GM21423 (cell line): ENCODE data around the gene NTHL1.

ENCODE experiments used
- ATAC-seq: cut with Tn5 transposase; IDR thresholded peaks from one replicate; pipeline ENCODE4 v1.9.1; 2021; ENCODE audit warnings: mild to moderate bottlenecking, moderate library complexity; ENCODE audit not compliant: unreplicated experiment

The NTHL1 gene

GRCh38 chr16:2031081-2031577 lies 16.5 kb downstream of the NTHL1 start:
- no peak for ATAC-seq

- ATAC-seq = no peak
Measured at GRCh38 chr16:2030036-2030435, 17.6 kb downstream of the NTHL1 start.

- no peak for ATAC-seq
Measured at GRCh38 chr16:2029350-2029749, 18.3 kb downstream of the NTHL1 start.

GRCh38 chr16:2028620-2029220 lies 18.9 kb downstream of the NTHL1 start:
- no peak for ATAC-seq

GRCh38 chr16:2028146-2028545 lies 19.5 kb downstream of the NTHL1 start:
- no peak for ATAC-seq

- no peak for ATAC-seq
Measured at GRCh38 chr16:2027024-2028010, 20.3 kb downstream of the NTHL1 start.

DNA sequence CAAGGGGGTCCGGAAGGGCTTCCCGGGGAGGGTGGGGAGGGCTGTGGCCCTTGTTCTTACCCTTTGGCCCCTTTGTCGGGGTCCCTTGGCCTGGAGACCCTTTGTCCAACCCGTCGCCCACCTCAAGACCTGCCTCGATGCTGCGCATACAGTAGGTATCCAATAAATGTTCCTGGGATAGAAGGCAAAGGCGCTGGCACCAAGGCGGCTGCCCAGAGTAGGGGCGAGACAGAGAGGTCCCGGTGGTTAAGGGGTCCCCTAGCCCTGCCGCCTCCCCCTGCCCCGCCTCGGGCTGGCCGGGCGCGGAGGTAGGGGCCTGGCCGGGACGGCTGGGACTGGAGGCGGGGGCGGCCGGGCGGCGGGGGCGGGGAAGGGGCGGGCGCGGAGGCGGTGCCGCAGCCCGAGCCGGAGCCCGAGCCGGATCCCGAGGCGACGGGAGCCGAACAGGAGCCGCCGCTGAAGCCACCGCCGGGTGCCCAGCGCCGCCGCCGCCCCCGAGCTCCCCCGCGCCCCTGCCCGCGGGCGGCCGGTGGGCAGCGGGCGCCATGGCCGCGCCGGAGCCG lies 21.1 kb downstream of the NTHL1 start, which contains the start of gene NHERF2:
NHERF2 (plus strand) TSS at position 442 of the 563 bp plus-strand sequence; CDS start at position 546, 104 bp downstream.
- ATAC-seq = no peak

DNA sequence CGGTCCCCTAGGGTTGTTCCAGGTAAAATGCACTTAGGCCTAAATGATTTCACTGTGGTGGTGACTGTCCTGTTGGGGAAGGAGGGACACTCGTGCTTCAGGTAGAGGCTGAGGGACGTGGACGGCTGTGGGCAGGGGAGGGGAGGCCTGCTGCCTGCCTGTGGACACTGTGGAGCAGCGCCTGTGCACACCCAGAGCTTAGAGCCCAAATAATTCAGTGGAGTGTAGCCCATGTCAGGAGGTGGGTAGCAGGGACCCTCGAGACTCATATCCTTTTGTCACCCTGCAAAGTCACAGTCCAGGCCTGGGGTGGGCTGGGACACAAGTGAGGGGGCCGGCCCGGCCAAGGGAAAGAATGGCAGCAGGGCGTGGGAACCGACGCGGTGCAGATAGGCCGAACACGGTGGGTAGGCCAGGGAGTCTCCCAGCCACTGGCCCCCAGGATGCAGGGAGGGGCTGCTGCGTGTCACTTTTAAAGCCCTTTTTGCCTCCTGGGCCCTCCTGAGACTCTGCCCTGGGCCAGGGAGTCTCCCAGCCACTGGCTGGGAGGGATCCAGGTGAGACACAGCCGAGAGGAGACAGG lies 21.7 kb downstream of the NTHL1 start:
- ATAC-seq = no peak

DNA sequence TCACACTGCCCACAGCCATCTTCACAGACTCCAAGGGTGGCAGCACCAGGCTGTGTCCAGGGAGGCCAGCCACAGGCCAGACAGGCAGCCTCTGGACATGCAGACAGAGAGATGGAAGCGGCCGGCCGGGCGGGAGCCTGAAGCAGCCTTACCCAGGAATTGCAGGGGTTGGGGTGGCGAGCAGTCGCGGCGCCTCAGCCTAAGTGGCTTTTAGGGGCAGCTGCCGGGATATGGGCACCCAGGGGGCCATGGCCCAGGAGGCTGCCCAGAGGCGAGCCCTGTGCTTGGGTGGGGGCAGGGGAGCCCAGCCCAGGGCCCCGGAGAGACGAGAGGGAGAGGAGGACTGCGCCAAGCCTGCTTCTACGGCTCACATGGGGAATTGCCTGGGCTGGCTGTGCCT lies 22.4 kb downstream of the NTHL1 start:
- ATAC-seq = no peak

GRCh38 chr16:2024032-2024420 lies 23.6 kb downstream of the NTHL1 start:
- no peak for ATAC-seq

GRCh38 chr16:2023092-2024031 lies 24.3 kb downstream of the NTHL1 start:
- no peak for ATAC-seq

DNA sequence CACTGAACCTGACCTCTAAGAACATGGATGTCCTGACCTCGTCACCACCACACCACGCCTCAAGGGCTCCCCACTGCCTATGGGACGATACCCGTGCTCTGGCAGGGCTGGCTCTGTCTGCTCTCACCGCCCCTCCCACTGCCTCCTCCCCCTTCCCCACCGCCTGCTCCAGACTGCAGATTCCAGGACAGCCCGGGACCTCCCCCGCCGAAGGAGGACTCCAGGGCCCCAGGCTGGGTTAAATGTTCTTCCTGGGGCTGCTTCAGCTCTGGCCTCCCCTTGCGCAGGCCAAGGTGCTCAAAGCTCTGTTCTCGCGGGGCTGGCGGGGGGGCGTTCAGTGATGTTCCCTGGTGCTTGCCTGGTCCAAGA lies 24.9 kb downstream of the NTHL1 start:
- ATAC-seq = no peak

GRCh38 chr16:2019921-2020831 lies 27.5 kb downstream of the NTHL1 start:
- no peak for ATAC-seq

DNA sequence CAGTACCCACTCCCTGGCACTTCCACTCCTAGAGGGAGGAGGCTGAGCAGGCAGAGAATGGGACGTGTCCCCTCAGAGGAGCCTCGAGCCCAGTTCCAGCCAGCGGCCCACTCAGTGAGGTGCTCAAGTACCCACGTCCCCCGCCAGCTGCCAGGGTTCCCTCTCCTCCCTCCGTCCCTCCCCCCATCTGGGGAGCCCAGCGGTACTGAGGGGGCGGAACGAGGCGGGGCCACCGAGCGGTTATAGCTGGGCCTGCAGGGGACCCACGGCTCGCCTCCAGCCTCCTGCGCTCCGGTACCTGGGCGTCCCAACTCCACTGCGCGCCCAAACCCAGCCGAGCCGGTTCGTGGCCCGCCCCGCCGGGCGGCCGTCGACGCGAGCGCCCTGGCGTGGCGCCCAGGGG lies 28.1 kb downstream of the NTHL1 start, which contains the start of gene NPW:
NPW (plus strand) TSS at position 268 of the 403 bp plus-strand sequence.
- no peak for ATAC-seq

GRCh38 chr16:2016407-2016922 lies 31.2 kb downstream of the NTHL1 start:
- no peak for ATAC-seq

- no peak for ATAC-seq
Measured at GRCh38 chr16:2015947-2016208, 31.8 kb downstream of the NTHL1 start.

GRCh38 chr16:2015117-2015946 lies 32.3 kb downstream of the NTHL1 start:
- no peak for ATAC-seq

DNA sequence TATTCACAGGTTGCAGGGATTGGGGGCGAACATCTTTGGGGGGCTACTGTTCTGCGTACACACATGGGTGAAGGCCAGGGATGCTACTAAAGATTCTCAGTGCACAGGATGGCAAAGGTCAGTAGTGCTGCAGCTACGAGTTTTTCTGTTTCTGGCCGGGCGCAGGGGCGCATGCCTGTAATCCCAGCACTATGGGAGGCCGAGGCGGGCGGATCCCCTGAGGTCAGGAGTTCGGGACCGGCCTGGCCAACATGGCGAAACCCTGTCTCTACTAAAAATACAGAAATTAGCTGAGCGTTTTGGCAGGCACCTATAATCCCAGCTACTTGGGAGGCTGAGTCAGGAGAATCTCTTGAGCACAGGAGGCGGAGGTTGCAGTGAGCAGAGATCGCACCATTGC lies 34.1 kb downstream of the NTHL1 start:
- no peak for ATAC-seq
